Stimulated activated memory B cell treated with anti-CD40 and anti-IgM and Interleukin-4, amounts not matched to agents 10 μg/mL and 1 μg/mL and 100 μg/mL, for 72 hours (primary cell): ENCODE measurements around the gene HAGHL.

ENCODE experiments used
- ATAC-seq: fragments of 150-1000 bp; cut with Tn5 transposase; 2 replicates; pipeline ENCODE4 v1.10.0; 2021
- H3K27ac Mint-ChIP-seq: one replicate; pipeline ENCODE4 v1.8.0; 2022; ENCODE audit warnings: mild to moderate bottlenecking, mixed read lengths
- H3K27me3 Mint-ChIP-seq: one replicate; pipeline ENCODE4 v1.8.0; 2022; ENCODE audit warnings: mixed read lengths
- H3K36me3 Mint-ChIP-seq: one replicate; pipeline ENCODE4 v1.8.0; 2022; ENCODE audit warnings: mixed read lengths
- H3K4me1 Mint-ChIP-seq: one replicate; pipeline ENCODE4 v1.8.0; 2022; ENCODE audit warnings: mixed read lengths
- H3K4me3 Mint-ChIP-seq: one replicate; pipeline ENCODE4 v1.8.0; 2022; ENCODE audit warnings: mild to moderate bottlenecking, moderate library complexity, mixed read lengths
- H3K9me3 Mint-ChIP-seq: one replicate; pipeline ENCODE4 v1.8.0; 2022; ENCODE audit warnings: mixed read lengths

Gene HAGHL

DNA sequence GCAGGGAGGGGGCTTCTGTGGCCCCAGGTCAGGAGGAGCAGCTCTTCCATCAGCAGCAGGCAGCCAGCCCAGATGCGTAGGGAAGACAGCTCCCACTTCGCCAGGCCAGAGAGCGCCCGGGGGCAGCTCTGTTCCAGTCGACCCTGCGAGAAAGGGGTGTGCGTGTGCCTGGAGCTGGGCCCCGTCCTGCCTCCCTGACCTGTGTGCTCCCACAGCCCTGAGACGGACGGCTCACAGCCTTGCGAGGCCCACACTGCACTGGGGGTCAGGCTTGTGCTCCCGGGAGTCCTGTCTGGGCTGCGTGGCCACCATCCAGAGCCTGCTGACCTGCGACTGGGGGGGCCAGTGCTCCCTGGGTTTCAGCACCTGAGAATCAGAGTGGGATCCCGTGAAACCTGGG, 33.2 kb downstream of the HAGHL start:
- peaks cover 2% of the 10 kb centered on the region for H3K9me3 Mint-ChIP-seq
- no peak overlapping the region for H3K4me3 Mint-ChIP-seq
- H3K27ac Mint-ChIP-seq = no peak overlapping the region
- ATAC-seq = no peak
- no peaks in the 10 kb centered on the region for H3K4me1 Mint-ChIP-seq
- H3K27me3 Mint-ChIP-seq = peaks cover 49% of the 10 kb centered on the region
- H3K36me3 Mint-ChIP-seq = no peaks in the 10 kb centered on the region

DNA sequence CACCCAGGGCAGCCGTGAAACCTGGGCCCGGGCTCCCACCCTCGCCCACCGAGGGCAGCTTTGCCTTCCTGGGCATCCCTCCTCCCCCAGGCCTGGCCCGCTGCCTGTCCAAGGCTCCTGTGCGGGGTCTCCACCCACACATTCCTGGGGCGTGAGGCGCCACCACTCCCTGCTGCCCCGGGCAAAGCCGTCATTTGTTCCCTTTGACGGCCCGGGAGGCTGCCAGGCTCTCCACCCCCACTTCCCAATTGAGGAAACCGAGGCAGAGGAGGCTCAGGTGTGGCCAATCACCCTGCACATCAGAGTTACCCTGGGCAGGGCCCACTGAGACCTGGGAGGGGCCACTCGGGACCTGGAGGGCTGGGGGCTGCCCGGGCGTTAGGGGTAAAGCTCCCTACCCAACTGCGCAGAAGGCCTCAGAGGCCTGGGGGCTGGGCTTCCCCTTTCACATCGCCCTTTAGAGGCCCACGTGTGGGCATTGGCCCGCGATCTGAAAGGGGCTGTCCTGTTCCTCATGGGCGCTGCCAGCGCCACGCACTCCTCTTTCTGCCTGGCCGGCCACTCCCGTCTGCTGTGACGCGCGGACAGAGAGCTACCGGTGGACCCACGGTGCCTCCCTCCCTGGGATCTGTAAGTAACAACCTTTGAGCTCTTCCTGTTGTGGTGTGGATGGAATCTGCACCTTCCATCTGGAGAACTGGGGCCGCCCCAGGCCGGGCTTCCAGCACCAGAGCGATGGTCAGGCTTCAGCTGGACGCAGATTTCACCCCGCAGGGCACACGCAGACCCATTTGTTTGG, 33.8 kb downstream of the HAGHL start, which contains the start of gene MSLN:
TSS of gene MSLN (plus strand) at position 190 of the 799 bp plus-strand sequence. CDS start 1,947 bp downstream, outside the sequence.
- H3K4me1 Mint-ChIP-seq = no peaks in the 10 kb centered on the region
- no peak within 1 kb of the TSS for H3K27ac Mint-ChIP-seq

DNA sequence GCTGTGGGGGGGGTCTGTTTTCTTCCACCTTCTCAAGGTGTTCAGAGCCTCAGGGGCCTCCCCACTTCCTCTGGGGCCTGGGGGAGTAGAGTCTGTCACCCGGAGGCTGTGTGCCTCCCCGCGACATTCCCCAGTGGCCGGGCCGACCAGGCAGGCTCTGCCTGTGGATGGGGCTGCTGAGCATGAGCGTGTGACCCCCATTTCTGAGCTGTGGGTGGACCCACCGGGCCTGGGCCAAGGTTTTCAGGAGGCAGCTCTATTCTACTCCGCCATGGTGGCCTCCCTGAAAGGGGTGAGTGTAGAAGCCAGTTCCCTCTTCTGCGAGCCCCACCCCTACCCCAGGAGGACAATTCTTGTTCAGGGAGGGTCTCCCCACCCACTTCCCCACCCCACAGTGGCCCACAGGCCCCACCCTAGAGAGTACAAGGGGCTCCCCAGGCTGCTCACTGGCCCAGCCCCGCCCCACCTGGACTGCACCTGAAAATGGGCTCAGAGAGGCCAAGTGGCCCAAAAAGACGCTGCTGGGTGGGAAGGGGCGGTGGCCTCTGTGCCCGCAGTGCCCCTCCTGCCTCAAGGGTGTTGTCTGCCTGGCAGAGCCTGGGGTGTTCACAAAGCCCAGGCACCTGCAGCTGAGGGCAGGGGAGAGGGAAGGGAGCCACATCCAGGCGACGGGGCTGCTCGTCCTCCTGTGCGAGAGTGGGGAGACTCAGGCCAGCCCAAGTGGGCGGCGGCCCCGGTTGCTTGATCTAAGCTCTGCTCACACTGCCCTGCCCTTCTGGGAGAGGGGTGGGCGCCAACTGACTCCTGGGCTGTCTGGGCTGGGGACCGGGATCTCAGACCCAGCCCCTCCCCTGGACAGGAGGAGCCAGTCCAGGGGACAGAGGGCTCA, 35.0 kb downstream of the HAGHL start:
- Mint-ChIP-seq H3K36me3 (no peaks in the 10 kb centered on the region), H3K4me1 (no peaks in the 10 kb centered on the region), H3K27ac (no peak overlapping the region), H3K4me3 (no peak overlapping the region), H3K27me3 (peaks cover 60% of the 10 kb centered on the region), H3K9me3 (peaks cover 2% of the 10 kb centered on the region)
- no peak for ATAC-seq

More for the DNA sequence above, 33.8 kb downstream of the HAGHL start, which contains the start of gene MSLN:
- Mint-ChIP-seq H3K36me3 (no peaks in the 10 kb centered on the region), H3K9me3 (peaks cover 2% of the 10 kb centered on the region), H3K27me3 (peaks cover 49% of the 10 kb centered on the region), H3K4me3 (no peak within 1 kb of the TSS)
- ATAC-seq = no peak

DNA sequence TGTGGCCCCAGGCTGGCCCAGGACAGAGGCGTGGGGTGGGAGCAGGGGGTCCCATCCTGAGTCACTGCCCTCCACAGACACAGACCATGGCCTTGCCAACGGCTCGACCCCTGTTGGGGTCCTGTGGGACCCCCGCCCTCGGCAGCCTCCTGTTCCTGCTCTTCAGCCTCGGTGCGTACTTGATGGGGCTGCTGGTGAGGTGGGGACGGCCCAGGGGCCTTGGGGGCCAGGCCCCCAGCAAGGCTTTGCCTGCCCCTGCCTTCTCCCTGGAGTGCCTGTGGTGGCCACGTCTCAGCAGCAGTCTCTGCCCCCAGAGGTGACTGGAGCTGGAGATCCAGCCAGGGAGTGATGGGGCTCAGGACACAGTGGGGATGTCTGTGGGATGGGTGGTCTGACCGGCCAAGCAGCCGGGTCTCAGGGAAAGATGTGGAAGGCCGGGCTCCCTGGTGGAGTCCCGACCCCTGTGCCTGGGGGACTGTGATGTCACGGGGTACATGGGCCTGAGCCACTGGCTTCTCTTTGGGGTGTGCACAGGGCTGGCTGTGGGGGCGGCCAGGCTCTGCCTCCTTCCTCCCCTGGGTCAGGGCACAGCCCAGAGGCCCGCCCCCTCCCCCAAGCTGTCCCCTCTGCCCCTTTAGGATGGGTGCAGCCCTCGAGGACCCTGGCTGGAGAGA, 35.8 kb downstream of the HAGHL start:
- H3K4me3 Mint-ChIP-seq = no peak overlapping the region
- H3K36me3 Mint-ChIP-seq = no peaks in the 10 kb centered on the region
- H3K4me1 Mint-ChIP-seq = no peaks in the 10 kb centered on the region
- no peak overlapping the region for H3K27ac Mint-ChIP-seq
- no peaks in the 10 kb centered on the region for H3K9me3 Mint-ChIP-seq
- peaks cover 58% of the 10 kb centered on the region for H3K27me3 Mint-ChIP-seq
- ATAC-seq = no peak

DNA sequence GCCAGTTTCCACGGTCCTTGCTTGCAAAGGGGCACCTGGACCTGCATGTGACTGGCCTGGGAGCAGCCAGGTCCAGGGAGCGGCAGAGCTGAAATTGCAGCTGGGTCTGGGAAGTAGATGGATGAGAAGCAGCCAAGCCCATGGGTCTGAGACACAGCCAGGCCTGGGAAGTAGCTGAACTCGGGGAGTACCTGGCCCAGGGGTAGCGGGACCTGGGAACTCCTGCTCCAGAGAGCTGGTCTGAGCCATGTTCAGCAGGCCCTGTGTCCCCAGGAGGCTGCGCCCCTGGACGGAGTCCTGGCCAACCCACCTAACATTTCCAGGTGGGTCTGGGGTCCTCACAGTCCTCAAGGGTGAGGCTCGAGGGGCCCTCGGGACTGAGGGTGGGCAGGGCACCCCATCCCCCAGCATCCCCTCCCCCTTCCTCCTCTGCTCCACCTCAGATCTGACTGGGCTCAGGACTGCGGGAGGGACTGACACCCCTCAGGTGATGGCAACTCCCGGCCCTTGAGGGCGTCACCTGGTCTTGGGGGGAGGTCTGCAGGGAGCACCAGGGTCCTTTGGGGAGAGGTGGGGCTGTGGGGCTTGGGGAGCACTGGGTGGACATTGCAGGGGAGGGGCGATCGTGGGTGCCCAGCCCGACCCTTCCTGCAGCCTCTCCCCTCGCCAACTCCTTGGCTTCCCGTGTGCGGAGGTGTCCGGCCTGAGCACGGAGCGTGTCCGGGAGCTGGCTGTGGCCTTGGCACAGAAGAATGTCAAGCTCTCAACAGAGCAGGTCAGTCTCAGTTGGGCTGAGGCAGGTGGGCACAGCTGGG, 36.7 kb downstream of the HAGHL start:
- Mint-ChIP-seq H3K27ac (no peak overlapping the region), H3K27me3 (peaks cover 53% of the 10 kb centered on the region), H3K36me3 (no peaks in the 10 kb centered on the region), H3K9me3 (no peaks in the 10 kb centered on the region), H3K4me3 (no peak overlapping the region), H3K4me1 (no peaks in the 10 kb centered on the region)
- ATAC-seq = no peak

DNA sequence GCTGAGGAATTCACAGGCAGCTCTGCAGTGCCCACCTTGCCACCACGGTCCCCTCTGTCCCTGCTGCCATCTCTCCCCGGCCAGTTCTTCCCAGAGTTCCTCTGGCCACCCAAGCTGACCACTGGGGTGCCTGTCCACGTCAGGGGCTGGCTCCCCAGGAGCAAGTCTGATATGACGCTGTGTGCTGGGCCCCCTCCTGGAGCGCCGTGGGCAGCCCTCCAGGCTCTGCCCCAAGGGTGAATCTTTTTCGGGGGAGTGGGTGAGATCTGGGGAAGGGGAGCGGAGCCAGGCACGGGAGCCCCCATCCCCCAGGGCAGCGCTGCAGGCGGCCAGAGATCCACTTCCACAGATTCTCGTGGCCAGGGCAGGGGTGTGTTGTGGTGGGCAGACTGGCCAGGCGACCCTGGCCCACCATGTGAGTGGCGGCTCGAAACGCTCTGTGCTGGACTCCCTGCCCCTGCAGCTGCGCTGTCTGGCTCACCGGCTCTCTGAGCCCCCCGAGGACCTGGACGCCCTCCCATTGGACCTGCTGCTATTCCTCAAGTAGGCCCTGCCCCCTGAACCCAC, 37.4 kb downstream of the HAGHL start:
- H3K27ac Mint-ChIP-seq = no peak overlapping the region
- no peaks in the 10 kb centered on the region for H3K4me1 Mint-ChIP-seq
- no peak for ATAC-seq
- no peak overlapping the region for H3K4me3 Mint-ChIP-seq
- H3K9me3 Mint-ChIP-seq = no peaks in the 10 kb centered on the region
- H3K36me3 Mint-ChIP-seq = no peaks in the 10 kb centered on the region
- H3K27me3 Mint-ChIP-seq = peaks cover 53% of the 10 kb centered on the region

DNA sequence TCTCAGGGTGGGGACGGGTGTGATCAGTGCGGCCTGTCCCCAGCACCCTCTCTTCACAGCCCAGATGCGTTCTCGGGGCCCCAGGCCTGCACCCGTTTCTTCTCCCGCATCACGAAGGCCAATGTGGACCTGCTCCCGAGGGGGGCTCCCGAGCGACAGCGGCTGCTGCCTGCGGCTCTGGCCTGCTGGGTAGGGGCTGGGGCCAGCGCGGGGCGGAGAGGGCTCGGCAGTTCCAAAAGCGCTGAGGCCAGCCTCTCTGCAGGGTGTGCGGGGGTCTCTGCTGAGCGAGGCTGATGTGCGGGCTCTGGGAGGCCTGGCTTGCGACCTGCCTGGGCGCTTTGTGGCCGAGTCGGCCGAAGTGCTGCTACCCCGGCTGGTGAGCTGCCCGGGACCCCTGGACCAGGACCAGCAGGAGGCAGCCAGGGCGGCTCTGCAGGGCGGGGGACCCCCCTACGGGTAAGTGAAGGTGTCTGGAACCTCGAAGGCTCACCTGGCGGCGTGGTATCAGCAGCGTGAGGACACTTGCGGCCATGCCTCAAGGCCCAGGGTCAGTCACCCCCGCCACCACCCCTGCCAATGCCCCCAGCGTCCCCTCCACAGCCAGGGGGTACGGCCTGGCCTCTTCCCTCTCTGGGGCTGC, 38.1 kb downstream of the HAGHL start:
- no peak overlapping the region for H3K4me3 Mint-ChIP-seq
- ATAC-seq = no peak
- H3K27ac Mint-ChIP-seq = no peak overlapping the region
- peaks cover 53% of the 10 kb centered on the region for H3K27me3 Mint-ChIP-seq
- no peaks in the 10 kb centered on the region for H3K36me3 Mint-ChIP-seq
- no peaks in the 10 kb centered on the region for H3K9me3 Mint-ChIP-seq
- no peaks in the 10 kb centered on the region for H3K4me1 Mint-ChIP-seq

DNA sequence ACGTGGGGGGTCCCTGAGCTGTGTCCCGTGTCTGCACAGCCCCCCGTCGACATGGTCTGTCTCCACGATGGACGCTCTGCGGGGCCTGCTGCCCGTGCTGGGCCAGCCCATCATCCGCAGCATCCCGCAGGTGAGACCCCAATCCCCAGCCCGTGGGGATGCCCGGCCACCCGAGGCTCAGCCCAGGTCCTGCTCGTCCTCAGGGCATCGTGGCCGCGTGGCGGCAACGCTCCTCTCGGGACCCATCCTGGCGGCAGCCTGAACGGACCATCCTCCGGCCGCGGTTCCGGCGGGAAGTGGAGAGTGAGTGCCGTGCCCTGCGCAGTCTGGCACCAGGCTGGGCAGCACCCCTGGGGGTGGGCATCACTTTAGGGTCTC, 38.6 kb downstream of the HAGHL start:
- peaks cover 53% of the 10 kb centered on the region for H3K27me3 Mint-ChIP-seq
- H3K9me3 Mint-ChIP-seq = no peaks in the 10 kb centered on the region
- H3K4me1 Mint-ChIP-seq = no peaks in the 10 kb centered on the region
- H3K27ac Mint-ChIP-seq = no peak overlapping the region
- H3K4me3 Mint-ChIP-seq = no peak overlapping the region
- ATAC-seq = no peak
- no peaks in the 10 kb centered on the region for H3K36me3 Mint-ChIP-seq

DNA sequence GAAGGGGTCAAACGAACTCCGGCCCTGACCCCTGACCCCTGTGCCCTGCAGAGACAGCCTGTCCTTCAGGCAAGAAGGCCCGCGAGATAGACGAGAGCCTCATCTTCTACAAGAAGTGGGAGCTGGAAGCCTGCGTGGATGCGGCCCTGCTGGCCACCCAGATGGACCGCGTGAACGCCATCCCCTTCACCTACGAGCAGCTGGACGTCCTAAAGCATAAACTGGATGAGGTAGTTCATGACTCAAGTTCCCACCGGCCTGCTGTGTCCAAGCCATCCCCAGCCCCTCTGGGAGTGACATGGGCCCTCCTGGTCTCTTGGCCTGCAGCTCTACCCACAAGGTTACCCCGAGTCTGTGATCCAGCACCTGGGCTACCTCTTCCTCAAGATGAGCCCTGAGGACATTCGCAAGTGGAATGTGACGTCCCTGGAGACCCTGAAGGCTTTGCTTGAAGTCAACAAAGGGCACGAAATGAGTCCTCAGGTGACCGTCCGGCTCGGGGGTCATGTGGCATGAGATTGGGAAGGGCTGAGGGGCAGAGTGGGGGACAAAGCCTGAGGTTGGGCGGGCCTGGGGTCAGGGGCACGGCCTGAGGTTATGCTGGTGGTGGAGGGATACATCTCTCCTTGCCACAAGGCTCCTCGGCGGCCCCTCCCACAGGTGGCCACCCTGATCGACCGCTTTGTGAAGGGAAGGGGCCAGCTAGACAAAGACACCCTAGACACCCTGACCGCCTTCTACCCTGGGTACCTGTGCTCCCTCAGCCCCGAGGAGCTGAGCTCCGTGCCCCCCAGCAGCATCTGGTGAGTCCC, 39.3 kb downstream of the HAGHL start:
- H3K36me3 Mint-ChIP-seq = no peaks in the 10 kb centered on the region
- no peak overlapping the region for H3K4me3 Mint-ChIP-seq
- H3K9me3 Mint-ChIP-seq = no peaks in the 10 kb centered on the region
- H3K27ac Mint-ChIP-seq = no peak overlapping the region
- H3K4me1 Mint-ChIP-seq = no peaks in the 10 kb centered on the region
- H3K27me3 Mint-ChIP-seq = peaks cover 46% of the 10 kb centered on the region
- ATAC-seq = no peak

DNA sequence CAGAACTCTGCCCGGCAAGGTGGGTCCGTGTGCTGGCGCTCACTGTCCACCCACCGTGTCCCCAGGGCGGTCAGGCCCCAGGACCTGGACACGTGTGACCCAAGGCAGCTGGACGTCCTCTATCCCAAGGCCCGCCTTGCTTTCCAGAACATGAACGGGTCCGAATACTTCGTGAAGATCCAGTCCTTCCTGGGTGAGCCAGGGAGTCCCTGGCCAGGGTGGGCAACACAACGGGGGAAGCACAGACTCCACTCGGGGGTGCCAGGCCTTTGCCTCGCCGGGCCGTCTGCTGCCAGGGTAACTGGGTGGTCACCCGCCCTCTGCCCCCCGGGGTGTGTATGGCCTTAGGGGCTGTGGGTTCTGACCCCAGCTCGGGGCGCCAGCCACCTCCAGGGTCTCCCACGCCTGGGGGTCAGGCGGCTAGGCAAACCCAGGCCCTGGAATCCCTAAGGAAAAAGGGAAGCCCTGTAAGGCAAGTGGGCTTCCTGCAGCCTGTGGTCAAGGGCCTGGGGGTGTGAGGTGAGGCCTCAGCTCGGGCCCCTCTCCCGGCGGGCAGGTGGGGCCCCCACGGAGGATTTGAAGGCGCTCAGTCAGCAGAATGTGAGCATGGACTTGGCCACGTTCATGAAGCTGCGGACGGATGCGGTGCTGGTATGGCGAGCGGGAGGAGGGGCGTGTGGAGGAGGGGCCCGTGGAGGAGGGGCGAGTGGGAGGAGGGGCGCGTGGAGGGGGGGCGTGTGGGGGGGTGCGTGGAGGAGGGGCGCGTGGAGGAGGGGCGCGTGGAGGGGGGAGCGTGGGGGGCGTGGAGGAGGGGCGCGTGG, 40.1 kb downstream of the HAGHL start:
- H3K27ac Mint-ChIP-seq = no peak overlapping the region
- H3K36me3 Mint-ChIP-seq = no peaks in the 10 kb centered on the region
- peaks cover 38% of the 10 kb centered on the region for H3K27me3 Mint-ChIP-seq
- no peaks in the 10 kb centered on the region for H3K4me1 Mint-ChIP-seq
- H3K4me3 Mint-ChIP-seq = no peak overlapping the region
- ATAC-seq = no peak
- no peaks in the 10 kb centered on the region for H3K9me3 Mint-ChIP-seq

DNA sequence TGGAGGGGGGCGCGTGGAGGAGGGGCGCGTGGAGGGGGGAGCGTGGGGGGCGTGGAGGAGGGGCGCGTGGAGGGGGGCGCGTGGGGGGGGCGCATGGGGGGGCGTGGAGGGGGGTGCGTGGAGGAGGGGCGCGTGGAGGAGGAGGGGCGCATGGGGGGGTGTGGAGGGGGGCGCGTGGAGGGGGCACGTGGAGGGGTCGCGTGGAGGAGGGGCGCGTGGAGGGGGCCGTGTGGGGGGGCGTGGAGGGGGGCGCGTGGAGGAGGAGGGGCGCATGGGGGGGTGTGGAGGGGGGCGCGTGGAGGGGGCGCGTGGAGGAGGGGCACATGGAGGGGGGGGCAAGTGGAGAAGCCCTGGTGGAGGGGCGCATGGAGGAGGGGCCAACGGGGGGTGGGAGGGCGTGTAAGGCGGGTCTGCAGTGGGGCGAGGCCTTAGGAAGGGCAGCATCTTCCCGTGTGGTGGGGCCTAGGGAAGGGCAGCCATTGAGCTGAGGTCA, 40.9 kb downstream of the HAGHL start:
- Mint-ChIP-seq H3K4me3 (no peak overlapping the region), H3K27ac (no peak overlapping the region), H3K36me3 (no peaks in the 10 kb centered on the region), H3K4me1 (no peaks in the 10 kb centered on the region), H3K9me3 (no peaks in the 10 kb centered on the region), H3K27me3 (peaks cover 30% of the 10 kb centered on the region)
- ATAC-seq = peak; percentile 56

DNA sequence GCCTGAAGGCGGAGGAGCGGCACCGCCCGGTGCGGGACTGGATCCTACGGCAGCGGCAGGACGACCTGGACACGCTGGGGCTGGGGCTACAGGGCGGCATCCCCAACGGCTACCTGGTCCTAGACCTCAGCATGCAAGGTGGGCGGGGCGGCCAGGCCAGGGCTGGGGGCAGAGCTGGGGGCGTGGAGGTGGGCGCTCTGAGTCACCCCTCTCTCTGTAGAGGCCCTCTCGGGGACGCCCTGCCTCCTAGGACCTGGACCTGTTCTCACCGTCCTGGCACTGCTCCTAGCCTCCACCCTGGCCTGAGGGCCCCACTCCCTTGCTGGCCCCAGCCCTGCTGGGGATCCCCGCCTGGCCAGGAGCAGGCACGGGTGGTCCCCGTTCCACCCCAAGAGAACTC, 41.5 kb downstream of the HAGHL start:
- no peaks in the 10 kb centered on the region for H3K4me1 Mint-ChIP-seq

More for the DNA sequence above, 41.5 kb downstream of the HAGHL start:
- Mint-ChIP-seq H3K4me3 (no peak overlapping the region), H3K9me3 (no peaks in the 10 kb centered on the region), H3K36me3 (no peaks in the 10 kb centered on the region), H3K27ac (no peak overlapping the region), H3K27me3 (peaks cover 24% of the 10 kb centered on the region)
- no peak for ATAC-seq
